DLD1 (cell line): ENCODE data around the gene SOX9.

ENCODE experiments used
- in situ Hi-C: cut with HindIII; loops from 2 replicates; pipeline ENCODE4 v1.10.0; 2017; ENCODE audit warnings: low sequenced_read_pairs

SOX9 gene

DNA sequence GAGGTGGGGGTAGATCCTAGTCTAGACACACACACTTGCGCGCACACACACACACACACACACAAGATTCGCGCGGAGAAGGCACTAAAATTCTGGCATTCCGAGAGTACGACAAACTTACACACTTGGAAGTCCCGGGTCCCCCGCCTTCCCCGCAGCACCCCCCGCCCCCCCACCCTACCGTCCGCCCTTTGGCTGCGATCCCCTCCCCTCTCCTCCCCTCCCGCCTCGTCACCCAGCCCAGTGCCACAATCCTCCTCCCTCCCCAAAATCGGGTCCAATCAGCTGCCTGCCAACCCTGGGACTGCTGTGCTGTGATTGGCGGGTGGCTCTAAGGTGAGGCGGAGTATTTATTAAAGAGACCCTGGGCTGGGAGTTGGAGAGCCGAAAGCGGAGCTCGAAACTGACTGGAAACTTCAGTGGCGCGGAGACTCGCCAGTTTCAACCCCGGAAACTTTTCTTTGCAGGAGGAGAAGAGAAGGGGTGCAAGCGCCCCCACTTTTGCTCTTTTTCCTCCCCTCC, at the start of gene SOX9:
SOX9 (plus strand) TSS at position 379 of the 522 bp plus-strand sequence. CDS start 372 bp downstream, outside the sequence.
- in situ Hi-C loops = no loop called here

DNA sequence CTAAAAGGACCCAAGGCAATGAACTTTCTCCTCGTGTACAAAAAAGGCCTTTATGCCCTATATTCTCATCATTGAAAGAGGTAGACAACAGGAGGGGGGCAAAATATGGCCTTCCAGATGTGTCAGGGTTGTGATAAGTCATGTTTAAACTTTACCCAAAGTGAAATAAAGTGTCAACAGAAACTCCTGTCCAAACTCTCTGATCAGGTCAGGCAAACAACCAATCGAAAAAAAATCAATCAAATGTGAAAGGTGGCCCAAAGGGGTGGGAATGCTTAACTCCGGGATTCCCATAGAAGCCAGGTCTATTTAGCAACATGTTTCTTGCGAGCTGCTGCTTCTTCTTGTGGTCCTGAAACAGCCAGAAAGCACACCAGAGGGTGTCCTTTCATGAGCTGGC, 49.5 kb upstream of the SOX9 start:
- in situ Hi-C loops = no loop called here

DNA sequence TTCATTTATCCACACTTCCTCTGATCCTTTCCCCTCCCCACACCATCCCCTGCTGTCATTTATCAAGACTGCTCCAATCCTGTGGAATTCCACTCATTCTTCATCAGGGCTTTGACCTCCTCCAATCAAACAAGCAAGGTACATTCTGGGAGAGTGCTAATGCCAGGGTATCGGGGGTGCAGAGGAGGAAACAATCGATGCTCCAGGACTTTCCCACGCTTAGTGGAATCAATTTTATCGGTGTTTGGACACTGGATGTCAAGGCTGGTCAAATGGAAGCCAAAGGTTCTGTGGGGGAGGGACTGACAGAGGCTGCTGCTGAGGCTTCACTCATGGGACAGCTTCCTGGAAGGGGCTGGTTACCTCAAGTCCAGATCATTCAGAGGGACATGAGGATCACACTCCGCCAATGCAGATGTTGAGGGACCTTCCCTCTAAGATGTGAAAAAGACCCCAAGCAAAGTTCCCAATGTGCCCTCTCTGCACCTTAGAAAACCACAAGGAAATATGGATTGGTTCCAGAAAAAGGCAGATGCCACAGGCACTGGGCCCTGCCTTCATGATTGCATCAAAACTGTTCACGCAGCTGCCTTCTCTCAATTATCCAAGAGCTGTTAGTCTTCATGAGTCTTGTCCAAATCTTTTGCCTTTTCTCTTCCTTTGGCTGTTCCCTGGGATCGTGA, 44.7 kb upstream of the SOX9 start:
- in situ Hi-C loops = no loop called here

DNA sequence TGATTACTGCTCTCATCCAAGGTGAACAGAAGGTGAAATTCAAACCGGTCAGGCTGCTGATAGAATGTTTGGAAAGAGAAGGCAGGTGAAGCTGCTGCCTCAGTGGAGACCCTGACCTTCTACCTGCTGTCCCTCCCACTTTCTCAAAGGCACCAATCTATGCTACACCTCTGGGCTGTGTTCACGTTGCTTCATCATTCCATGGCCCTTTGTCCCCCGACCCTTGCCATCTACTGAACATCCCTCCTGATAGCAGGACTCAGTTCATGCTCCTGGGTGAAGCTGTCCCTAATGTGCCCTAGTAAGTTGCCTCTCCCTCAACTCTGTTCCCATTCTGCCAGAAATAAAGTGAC, 44.2 kb upstream of the SOX9 start:
- in situ Hi-C loops = no loop called here

DNA sequence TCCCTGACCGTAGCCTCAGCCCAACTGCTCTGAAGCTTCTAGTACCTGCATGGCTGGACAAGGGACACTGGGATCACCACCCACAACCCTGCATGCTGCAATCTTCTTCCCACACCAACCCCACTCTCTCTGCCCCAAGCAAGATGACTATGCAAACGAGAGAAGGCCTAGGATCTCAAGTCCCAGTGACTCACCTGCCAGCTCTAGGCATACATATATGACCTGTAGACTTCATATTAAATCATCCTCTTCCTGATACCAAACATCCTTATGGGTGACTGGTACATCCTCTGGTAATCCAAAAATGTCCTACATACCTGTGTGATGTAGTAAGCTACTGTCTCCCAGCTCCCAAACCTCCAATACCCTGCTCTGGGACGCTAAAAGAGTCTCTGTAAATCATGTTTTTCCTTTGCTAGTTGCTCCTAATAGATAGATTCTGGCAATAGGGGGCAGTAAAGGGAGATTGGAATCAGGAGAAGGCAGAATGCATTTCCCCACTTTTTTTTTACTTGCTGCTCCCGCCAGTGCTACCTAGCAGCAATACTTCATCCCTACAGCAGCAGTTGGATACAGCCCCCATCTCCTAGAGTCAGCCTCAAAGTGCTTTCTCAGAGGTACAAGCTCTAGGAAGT, 43.4 kb upstream of the SOX9 start:
- in situ Hi-C loops = no loop called here

DNA sequence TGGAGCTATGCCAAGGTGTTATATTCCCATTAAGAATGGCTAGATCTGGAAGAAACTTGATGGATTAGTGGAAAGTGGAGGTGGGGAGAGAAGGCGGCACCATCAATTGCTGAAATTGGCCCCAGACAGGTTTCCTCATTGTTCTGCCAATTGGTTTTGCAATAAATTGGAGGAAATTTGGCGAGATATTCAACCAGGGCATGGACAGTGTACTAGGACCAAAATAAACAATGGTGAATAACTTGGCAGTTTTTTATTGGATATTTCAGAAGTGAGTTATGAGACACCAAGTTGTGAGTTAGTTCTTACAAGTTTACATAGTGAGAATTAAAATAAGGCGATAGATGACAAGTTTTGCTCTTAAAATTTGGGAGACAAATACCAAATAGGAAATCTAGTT, 41.1 kb upstream of the SOX9 start:
- in situ Hi-C loops = no loop called here

DNA sequence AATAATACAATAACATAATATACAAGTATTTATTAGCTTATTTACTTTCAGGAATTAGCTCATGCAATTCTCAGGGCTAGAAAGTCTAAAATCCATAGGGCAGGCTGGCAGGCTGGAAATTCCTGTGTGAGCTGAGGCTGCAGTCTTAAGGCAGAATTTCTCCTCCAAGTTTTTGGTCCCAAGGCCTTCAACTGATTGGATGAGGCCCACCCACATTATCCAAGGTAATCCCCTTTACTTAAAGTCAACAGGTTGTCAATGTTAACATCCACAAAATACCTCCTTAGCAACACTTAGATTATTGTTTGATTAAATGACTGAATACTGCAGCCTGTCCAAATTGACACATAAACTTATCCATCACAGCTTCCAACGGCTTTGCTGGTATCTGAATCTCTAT, 32.9 kb upstream of the SOX9 start:
- in situ Hi-C loops = no loop called here

DNA sequence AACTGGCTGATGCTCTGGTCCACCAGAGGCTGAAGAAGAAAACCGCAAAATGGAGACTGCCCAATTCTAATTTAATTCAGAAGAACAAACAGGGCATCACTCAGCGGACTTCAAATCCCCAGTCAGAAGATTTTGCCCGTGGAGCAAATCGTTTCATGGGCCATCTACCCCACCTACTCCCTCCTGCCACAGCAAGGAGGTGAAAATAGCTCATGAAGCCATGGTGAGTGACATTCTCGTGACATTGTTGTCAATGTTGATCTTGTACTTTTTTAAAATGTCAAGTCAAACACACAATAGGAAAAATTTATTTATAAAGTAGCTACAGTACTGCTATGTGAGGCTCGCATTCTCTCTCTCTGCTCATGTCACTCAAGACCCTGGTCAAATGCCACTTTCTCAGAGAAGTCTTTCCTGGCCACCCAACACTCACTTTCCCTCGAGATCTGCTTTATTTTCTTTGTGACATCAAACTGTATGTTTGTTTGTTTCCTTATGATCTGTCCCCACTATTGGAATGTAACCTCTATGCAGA, 31.3 kb upstream of the SOX9 start:
- in situ Hi-C loops = no loop called here

DNA sequence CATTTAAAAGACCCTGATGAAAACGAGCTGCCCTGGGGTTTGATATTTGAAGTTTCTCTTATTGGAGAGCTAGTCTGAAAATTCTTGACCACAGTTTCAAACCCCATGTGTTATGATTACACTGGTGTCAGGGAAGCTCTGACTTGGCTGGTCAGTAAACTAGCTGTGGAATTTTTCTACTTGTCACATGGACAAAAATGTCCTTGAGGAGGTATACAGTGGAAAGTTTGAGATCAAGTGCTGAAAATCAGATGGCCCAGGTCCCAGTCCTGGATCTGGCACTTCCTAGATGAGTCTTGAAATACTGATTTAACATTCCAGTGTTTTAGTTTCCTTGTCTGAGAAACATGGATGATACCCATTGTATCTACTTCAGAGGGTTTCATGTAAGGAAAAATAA, 30.7 kb upstream of the SOX9 start:
- in situ Hi-C loops = no loop called here

DNA sequence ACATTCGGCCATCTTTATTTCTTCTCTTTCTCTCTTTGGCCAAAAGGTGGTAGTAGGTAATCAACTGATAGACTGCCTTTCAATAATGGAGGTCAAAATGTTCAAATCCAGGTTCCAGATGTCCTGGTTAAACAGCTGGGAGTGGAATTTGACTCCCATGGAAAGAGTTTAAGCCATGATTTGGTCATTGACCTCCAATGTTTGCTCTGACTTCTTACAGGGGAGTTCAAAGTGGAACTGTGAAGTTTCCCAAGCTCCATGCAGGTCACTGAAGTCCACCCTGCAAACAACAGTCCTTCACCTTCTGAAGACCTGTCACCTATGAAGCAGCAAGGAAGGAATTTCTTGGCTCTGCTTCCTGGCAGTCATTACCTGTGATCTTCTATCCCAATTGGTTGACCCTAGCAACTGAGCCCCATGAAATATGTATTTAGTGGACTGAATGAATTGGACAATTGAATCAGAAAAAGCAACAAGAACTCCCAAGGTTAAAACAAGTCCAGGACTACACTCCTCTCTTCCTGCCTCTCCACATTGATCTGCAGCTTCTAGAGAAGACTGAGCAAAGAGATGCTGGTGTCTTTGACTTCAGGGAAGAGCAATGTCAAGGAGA, 28.0 kb upstream of the SOX9 start:
- in situ Hi-C loops = no loop called here

DNA sequence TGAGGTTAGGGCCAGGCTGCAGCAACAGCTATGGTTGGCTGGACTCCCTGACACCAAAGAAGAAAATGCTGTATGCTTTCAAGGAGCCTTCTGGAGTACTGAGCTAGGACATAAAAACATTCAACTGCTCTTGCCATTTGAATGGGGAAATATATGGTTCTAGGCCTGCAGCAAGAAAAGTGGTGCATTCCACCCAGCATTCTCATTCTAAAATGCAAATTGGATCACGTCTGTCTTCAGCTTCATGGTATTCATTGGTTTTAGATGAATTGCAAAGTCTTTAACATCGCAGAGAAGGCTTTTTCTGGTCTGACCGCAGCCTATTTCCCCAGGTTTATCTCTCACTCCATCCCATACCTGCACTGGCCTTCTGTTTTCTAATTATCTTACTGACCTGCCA, 27.1 kb upstream of the SOX9 start:
- in situ Hi-C loops = no loop called here

DNA sequence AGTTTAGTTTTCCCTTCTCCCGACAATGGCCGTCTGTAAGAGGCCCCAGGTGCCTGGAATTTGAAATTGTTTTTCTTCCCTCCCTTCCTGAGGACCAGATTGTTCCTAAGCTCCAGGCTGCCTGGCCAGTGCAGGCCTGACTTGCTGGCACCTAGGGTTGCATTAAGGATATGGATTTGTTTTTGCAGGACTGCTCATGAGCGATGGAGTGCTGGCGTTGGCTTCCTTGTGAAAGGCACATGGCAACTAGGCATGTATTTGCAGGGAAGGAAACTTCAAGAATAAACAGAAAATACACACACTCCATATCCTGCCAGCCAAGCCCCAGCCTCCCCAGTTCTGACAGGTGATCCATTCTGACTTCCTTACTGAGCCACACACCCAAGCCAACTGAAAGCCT, 25.5 kb upstream of the SOX9 start:
- in situ Hi-C loops = no loop called here

DNA sequence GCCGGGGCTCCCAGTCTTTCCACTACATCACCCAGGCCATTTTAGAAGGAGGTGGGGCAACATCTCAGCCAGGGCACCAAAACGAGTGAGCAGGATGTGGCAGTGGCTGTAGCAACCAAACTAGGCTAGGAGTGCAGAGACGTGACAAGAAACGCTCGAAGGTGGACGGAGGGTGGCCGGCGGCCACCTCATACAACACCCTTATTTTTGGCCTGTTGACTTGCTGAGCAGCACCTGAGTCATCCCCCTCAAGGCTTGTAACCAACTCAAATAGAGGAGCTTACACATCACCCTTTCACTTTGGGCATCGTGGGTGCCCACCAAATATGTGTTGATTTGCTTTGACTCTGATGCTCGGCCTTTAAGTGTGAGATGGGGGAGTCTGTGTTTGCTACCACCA, 23.7 kb upstream of the SOX9 start:
- in situ Hi-C loops = no loop called here

DNA sequence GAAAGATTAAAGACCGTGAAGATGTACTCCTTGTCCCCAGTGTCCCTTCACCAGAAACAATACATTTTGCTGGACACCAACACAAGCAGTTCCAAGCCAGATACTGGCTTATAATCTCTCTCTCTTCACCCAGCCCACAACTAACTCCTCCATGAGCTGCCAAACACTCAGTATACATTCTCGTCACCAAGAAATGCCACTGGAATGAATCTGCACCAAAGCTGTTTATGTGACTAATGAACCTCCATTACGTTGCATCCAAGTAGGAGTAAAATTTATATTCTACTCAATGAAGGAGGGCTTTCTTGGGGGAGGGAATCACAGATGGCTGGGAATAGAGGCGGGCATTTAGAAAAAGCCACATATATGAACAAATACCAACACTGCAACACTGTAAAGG, 20.9 kb upstream of the SOX9 start:
- in situ Hi-C loops = no loop called here

DNA sequence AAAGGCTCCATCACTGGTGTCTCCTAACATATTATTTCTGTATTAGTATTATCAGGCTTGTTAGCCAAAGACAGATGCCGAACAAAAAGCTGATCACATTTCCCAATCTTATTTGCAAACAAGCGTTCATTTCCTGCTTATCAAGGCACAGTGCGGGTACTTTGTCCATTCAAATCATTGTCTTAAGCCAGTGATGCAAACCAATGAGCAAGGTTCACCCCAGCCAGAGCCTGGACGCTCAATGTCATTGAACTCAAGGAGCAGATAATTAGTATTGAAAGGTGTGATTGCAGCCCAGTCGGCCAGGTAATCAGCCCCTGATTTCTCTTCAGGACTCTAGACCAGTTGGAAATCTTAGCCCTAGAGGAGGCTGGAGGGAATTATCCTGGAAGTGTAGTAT, 20.4 kb upstream of the SOX9 start:
- in situ Hi-C loops = no loop called here

DNA sequence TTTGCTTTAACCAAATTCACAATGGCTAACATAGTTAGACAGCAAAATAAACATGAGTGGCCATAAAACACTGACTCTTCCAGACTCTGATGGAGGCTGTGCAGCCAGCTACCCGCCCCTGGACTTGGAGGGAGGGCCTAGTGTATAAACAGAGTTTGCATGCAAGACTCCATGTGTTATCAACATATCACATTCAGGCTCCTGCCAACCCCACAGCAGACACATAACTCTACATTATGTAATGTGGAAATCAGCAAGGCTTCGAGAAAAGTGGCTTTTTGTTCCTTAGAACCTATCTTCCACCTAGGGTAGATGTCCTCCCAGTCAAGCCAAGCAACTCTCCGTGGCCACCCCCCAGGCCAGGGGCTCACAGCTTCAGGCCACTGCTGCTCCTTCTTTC, 19.3 kb upstream of the SOX9 start:
- in situ Hi-C loops = no loop called here

DNA sequence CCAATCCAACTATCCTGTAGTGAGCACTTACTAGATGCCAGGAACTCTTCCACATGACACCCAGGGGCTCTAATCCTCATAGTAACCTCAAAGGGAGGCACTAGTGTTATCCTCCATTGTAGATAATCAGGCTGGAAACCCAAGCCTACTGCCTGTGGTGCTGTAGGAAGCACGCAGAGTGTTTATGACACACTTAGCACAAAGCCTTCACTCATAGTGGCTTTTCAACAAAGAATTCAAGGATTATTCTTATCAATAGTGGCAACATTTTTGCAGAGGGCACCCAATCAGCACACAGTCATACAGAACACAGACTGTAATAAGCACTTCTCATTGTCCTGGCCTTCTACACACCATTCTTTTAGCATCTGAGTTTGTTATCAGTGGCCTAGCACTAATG, 18.5 kb upstream of the SOX9 start:
- in situ Hi-C loops = no loop called here

DNA sequence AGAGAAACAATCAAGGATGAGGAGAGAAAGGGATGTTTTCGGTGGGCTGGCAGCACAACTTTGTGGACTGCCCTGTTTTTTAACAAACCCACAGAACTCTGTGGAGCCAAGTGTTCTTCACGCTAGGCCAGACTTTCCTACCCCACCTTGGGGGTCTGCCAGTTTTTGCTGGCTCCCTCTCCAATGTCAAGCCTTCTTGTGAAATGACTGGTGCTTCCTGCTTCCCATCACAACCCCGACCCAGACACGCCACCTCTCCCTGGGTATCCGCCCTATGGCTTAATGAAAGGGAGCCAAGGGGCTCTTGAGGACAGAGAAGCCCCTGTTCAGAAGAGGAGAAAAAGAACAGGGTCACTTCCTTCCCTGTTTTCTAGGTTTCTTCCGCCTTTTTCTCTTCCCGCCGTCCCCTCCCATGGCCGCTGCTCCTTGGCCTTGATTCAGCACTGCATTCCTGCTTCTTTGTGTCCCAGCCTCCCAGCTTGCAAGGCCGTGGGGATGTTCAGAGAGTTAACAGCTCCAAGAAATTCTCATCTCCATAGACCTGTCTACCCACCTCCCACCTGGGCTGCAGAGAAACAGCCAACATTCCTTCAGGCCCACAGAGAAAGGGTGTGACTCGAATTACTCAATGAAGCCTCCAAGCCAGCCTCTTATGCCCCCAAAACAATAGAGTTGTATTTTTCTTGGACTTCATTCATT, 16.5 kb upstream of the SOX9 start:
- in situ Hi-C loops = no loop called here

DNA sequence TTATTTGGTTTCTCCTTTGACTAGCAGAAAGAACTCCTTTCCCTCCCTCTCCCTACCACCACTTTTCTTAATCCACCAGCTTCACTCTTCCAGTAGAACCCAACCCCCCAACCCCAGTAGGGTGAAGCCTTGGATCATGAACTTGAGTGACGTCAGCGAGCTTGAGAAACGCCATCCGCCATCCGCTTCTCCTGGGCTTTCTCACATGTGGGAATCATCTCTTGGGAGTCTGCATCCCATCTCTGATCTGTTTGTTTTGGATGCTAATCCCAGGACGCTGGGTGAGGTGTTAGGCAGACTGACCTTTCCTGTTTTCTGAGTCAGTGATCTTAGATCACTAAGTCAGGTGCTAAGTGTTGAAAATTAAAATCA, 16.0 kb upstream of the SOX9 start:
- in situ Hi-C loops = no loop called here

DNA sequence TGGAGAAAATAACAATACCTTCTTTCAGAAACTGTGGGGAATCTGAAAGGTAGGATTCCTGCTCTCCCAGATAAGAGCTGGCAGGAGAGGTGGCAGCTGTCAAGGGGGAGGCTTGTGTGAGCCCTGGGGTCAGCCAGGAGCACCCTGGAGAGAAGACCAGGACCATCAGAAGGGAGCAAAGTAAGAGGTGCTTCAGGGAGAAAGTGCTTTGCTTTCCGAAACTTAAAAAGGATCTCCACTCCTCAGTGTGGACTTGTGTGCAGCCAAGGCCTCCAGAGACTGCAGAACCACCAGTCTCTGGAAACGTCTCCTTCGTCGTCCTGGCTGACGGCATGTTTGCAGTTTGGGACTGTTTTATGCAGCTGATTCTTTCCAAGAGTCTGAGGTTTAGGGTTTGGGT, 13.7 kb upstream of the SOX9 start:
- in situ Hi-C loops = no loop called here

DNA sequence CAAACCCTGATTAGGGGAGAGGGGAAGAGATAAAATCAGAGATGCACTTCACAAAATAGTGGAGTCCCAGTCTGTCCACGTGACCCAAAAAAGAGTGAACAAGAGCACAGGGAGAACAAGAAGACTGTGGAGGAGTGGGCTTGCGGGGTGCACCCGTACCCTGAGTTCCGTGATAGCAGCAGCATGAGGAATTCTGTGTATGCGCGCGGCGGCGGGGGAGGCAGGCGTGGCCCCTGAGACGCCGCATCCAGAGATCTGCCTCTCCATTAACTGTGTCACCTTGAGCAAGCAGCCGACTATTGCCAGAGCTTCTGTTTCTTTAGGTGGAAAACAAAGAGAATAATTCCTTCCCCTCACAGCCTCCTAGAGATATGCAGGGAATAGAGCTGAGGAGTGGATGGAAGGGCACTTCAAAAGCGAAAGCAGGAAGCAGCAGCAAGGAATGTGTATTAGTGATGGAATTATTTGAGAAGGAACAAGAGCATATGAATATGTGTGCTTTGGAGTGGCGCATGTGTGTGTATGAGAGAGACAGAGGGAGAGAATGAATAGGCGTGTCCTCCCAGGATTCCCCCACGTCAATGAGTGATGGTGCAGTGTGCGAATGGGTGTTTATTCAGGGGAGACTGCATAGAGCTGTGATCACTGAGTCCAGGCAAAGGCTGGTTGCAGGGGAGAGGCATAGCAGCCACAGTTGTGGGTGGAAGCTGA, 10.4 kb upstream of the SOX9 start:
- in situ Hi-C loops = no loop called here
